Measurements from ENCODE around the gene CDK13.

DNA sequence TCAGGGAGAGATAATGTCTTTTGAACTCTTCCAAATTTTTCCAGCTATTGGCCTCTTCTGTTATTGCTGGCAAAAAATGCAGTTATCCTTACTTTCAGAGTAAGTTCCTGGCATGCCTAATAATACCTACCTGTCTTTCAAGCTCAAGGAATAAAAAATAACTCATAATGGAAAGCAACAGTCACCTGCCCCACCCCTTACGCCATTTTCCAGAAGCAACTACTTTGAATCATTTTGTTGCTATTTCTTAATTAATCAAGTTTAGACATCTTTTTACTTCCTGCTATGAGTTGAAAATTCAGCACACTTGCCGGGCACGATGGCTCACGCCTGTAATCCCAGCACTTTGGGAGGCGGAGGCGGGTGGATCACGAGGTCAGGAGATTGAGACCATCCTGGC lies 23.0 kb upstream of the CDK13 start:
- TF ChIP-seq GATA3 (IDR thresholded peaks at IDR 0.05; ENCODE audit: low read depth, low read length): no peak
- no peak for TF ChIP-seq GATA2 (IDR thresholded peaks at IDR 0.05; ENCODE audit: low read depth, low read length)
